SK-N-MC (cell line): ENCODE data around the gene IL19.
"Not testable (repeated sequence)": the region's sequence is repeated elsewhere in the genome, so short reads cannot be mapped to it uniquely, and the experiment has no call there.

Experiments used
- DNase-seq: peaks from one replicate; pipeline ENCODE4 v3.0.0-alpha.2; 2011; ENCODE audit warnings: low read depth, low spot score
- H3K27ac ChIP-seq: fragments of 200-600 bp; sonication (generic); 2 replicates; pipeline ENCODE4 v1.5.1; 2016; ENCODE audit warnings: mixed run types
- H3K36me3 ChIP-seq: fragments of 200-600 bp; sonication (generic); 2 replicates; pipeline ENCODE4 v1.6.1; 2017; ENCODE audit warnings: antibody characterized with exemption, low read length, mixed read lengths; ENCODE audit not compliant: insufficient read depth
- H3K4me3 ChIP-seq: fragments of 200-600 bp; sonication (generic); 2 replicates; pipeline ENCODE4 v1.5.1; 2016
- H3K9ac ChIP-seq: fragments of 200-600 bp; sonication (generic); 2 replicates; pipeline ENCODE4 v1.8.0; 2017; ENCODE audit warnings: mixed run types, mixed read lengths; ENCODE audit not compliant: insufficient read length
- H3K9me3 ChIP-seq: fragments of 200-600 bp; sonication (generic); 2 replicates; pipeline ENCODE4 v1.6.1; 2017; ENCODE audit warnings: low read depth, mild to moderate bottlenecking, antibody characterized with exemption, low read length, moderate library complexity, mixed read lengths
- EZH2 ChIP-seq: fragments of 200-600 bp; sonication (generic); IDR thresholded peaks from one replicate; pipeline ENCODE4 v1.6.1; 2017; ENCODE audit warnings: antibody characterized with exemption
- FOXP2 ChIP-seq: optimal IDR thresholded peaks from 2 replicates; pipeline ENCODE3; 2011; ENCODE audit warnings: mild to moderate bottlenecking, moderate library complexity; ENCODE audit not compliant: insufficient read depth; ENCODE audit errors: extremely low read length, control extremely low read depth
- POLR2AphosphoS5 ChIP-seq: IDR thresholded peaks from 2 replicates; pipeline ENCODE4 v1.6.1; 2012; ENCODE audit warnings: mild to moderate bottlenecking, low read depth, low read length, borderline replicate concordance

The IL19 gene

DNA sequence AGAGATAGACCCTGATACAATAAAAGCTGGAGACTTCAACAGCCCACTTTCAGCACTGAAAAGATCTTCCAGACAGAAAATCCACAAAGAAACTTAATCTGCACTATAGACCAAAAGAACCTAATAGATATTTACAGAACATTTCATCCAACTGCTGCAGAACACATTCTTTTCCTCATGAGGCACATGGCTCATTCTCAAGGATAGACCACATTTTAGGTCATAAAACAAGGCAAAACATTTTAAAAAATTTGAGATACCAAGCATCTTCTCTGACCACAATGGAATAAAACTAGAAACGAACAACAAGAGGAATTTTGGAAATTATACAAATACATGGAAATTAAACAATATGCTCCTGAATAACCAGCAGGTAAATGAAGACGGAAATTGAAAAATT lies 79.8 kb downstream of the IL19 start:
- no peak overlapping the region for H3K27ac ChIP-seq
- DNase-seq: no peak
- TF ChIP-seq FOXP2: no peak
- TF ChIP-seq EZH2: no peak
- TF ChIP-seq POLR2AphosphoS5: no peak
- H3K9ac ChIP-seq: no peak overlapping the region
- H3K36me3 ChIP-seq: no peaks in the 10 kb centered on the region
- no peaks in the 10 kb centered on the region for H3K9me3 ChIP-seq
- no peak overlapping the region for H3K4me3 ChIP-seq

DNA sequence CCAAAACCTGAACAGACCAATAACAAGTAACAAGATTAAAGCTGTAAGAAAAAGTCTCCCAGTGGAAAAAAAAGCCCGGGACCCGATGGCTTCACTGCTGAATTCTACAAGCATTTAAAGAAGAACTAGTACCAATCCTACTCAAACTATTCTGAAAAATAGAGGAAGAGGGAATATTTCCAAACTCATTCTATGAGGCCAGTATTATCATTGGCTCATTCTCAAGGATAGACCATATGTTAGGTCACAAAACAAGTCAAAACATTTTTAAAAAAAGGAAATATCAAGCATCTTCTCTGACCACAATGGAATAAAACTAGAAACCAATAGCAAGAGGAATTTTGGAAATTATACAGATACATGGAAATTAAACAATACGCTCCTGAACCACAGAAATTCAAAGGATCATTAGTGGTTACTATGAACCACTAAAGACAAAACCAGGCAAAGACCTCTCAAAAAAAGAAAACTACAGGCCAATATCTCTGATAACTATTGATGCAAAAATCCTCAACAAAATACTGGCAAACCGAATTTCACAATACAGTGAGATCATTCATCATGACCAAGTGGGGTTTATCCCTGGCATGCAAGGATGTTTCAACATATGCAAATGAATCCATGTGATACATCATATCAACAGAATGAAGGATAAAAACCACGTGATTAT lies 80.9 kb downstream of the IL19 start:
- H3K27ac ChIP-seq: no peak overlapping the region

DNA sequence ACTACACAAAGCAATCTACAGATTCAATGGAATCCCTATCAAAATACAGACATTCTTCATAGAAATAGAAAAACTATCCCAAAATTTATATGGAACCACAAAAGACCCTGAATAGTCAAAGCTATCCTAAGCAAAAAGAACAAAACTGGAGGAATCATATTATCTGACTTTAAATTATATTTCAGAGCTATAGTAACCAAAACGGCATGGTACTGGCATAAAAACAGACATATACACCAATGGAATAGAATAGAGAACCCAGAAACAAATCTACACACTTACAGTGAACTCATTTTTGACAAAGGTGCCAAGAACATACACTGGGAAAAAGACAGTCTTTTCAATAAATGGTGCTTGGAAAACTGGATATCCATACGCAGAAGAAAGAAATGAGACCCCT lies 82.1 kb downstream of the IL19 start:
- not testable (repeated sequence) for DNase-seq, H3K36me3 ChIP-seq, H3K27ac ChIP-seq

More for the DNA sequence above, 80.9 kb downstream of the IL19 start:
- Histone ChIP-seq H3K36me3 (no peaks in the 10 kb centered on the region), H3K4me3 (no peak overlapping the region), H3K9me3 (no peaks in the 10 kb centered on the region), H3K9ac (no peak overlapping the region)
- no peak for TF ChIP-seq EZH2
- no peak for TF ChIP-seq FOXP2
- TF ChIP-seq POLR2AphosphoS5: no peak
- no peak for DNase-seq

DNA sequence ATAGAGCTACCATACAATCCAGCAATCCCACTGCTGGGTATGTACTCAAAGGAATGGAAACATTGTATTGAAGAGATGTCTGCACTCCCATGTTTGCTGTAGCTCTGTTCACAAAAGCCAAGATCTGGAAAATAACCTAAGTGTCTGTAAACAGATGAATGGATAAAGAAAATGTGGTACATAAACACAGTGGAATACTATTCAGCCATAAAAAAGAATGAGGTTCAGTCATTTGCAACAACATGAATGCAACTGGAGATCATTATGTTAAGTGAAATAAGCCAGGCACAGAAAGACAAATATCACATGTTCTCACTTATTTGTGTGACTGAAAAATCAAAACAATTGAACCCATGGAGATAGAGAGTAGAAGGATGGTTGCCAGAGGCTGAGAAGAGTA lies 83.1 kb downstream of the IL19 start:
- not testable (repeated sequence) for DNase-seq, H3K27ac ChIP-seq, H3K9me3 ChIP-seq, H3K4me3 ChIP-seq, H3K36me3 ChIP-seq, H3K9ac ChIP-seq

More for the DNA sequence above, 82.1 kb downstream of the IL19 start:
- not testable (repeated sequence) for H3K9me3 ChIP-seq, H3K4me3 ChIP-seq, H3K9ac ChIP-seq

DNA sequence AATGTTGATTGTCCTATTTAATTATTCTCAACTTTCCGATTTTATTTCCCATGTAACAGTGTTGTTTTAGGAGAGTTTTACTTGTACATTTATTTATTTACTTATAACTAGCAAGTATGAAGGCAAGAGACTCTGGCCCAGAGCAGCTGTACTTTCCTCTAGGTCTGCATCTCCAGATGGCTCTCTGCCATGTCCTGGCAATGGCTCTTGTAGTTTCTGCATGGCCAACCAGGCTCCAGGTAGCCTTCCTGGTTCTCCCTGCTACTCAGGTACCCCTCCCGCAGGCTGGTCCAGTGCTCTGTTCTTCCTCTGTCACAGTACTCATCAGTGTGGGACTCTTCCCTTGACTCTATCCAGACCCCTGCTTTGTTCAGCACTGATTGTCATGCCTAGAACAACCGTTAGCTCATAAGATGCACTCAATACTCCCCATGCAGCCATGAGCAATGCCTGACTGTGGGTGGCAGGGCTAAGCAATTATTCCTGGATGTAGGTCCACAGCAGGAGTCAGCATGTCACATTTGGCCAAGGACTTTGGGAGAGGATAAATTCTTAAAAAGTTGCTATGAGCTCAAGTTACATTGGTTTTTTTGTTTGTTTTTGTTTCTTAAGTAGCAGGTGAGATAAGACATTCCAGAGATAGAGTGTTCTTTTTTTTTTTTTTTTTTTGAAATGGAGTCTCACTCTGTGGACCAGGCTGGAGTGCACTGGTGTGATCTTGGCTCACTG lies 84.0 kb downstream of the IL19 start:
- TF ChIP-seq EZH2: no peak
- no peak for TF ChIP-seq FOXP2
- TF ChIP-seq POLR2AphosphoS5: no peak
- H3K27ac ChIP-seq: no peak overlapping the region
- H3K36me3 ChIP-seq: no peaks in the 10 kb centered on the region
- H3K4me3 ChIP-seq: no peak overlapping the region
- DNase-seq: no peak
- no peaks in the 10 kb centered on the region for H3K9me3 ChIP-seq
- no peak overlapping the region for H3K9ac ChIP-seq

DNA sequence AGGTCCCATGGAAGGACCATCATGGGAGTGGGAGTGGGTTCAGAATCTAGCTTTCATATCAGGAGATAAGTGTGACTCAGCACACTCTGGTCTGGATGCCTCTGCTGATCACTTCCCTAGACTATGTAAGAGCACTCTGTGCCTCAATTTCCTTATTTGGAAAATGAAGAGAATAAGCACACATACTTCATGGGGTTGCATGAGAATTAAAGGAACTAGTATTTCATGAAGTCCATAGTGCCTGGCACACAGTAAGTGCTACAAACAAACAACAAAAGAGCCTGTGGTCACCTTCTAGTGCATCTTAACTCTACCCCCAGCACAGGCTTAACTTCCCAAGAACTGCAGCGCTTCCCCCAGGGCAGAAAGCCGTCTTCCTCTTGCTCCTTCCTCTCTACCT lies 85.3 kb downstream of the IL19 start:
- Histone ChIP-seq H3K27ac (no peak overlapping the region), H3K9ac (no peak overlapping the region), H3K36me3 (no peaks in the 10 kb centered on the region), H3K9me3 (no peaks in the 10 kb centered on the region), H3K4me3 (no peak overlapping the region)
- no peak for DNase-seq
- TF ChIP-seq POLR2AphosphoS5 (no peak), EZH2 (no peak), FOXP2 (no peak)

DNA sequence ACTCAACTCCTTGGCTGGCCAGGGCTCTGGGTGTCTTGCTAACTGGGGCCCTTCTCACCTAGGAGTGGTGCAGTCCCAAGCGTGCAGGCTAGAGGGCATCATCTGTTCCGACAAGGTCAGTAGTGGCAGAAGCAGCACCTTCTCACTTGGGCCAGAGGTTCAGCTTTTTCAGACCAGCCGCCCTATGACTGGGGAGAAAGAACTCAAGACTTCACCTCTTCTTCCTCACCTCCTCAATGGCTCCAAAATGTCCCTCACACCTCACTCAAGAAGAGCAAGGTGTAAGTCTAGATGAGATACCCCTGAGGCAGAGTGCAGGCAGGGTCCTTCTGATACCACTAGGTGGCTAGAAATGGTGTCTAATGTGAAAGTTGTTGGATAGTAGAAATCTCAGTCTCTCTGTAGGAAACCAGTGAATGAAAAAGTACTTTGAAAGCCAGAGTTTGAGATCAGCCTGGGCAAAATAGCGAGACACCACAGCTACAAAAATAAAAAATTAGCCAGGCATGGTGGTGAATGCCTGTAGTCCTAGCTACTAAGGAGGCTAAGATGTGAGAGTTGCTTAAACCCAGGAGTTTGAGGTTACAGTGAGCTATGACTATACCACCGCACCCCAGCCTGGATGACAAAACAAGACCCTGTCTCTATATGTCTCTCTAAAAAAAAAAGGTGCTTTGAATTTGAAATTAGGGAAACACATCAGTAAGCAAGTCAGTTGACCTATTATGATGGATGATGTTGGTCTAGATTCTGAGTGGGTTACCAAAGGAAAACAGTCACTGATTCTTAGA lies 86.3 kb downstream of the IL19 start:
- DNase-seq: no peak

DNA sequence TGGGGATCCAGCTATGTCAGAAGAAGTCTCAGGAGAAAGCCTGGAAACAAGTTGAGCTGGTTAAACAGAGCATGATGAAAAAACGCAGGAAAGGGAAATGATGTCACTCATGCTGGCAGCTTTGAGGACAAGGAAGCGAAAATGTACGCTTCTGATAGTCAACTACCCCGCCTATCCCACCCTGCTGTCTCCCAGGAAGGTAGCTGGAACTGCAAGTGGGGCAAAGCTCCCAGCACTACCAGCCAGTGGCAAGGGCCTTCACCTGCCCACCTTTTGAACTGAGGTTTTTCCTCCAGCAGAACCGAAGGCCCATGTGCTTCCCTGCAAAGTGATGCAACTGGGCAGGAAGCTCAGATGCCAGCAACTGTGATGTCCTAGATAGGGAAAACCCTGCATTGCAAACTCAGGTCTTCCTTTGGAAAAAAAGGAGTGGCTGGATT lies 88.5 kb downstream of the IL19 start:
- TF ChIP-seq POLR2AphosphoS5 (no peak), FOXP2 (no peak), EZH2 (no peak)
- DNase-seq: no peak
- Histone ChIP-seq H3K9ac (no peak overlapping the region), H3K27ac (no peak overlapping the region), H3K9me3 (no peaks in the 10 kb centered on the region), H3K36me3 (no peaks in the 10 kb centered on the region), H3K4me3 (no peak overlapping the region)

More for the DNA sequence above, 86.3 kb downstream of the IL19 start:
- Histone ChIP-seq H3K9ac (no peak overlapping the region), H3K36me3 (no peaks in the 10 kb centered on the region), H3K27ac (no peak overlapping the region), H3K9me3 (no peaks in the 10 kb centered on the region), H3K4me3 (no peak overlapping the region)
- TF ChIP-seq POLR2AphosphoS5: no peak
- no peak for TF ChIP-seq FOXP2
- TF ChIP-seq EZH2: no peak
